ENCODE data around the gene SPATA18.

SPATA18 gene, protein sequence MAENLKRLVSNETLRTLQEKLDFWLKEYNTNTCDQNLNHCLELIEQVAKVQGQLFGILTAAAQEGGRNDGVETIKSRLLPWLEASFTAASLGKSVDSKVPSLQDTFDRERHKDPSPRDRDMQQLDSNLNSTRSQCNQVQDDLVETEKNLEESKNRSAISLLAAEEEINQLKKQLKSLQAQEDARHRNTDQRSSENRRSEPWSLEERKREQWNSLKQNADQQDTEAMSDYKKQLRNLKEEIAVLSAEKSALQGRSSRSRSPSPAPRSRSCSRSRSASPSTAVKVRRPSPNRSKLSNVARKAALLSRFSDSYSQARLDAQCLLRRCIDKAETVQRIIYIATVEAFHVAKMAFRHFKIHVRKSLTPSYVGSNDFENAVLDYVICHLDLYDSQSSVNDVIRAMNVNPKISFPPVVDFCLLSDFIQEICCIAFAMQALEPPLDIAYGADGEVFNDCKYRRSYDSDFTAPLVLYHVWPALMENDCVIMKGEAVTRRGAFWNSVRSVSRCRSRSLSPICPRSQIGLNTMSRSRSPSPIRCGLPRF

DNA sequence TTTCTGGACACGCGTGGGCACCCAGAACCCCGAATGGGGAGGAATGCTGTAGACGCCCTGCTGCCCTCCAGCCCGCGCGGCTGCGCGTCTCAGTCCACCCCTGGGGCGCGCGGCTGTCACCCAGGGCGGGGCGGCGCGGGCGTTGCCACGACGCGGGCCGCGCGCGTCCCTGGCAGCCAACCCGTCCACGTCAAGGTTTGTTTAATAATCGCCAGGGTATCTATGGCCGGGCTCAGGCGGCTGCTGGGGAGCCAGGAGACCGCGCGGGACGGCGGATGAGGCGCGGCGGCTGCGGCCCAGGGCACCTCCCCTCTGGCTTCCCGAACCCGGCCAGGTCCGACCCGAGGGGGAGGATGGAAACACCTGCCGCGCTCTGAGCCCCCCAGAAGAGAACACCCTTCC lies at the start of gene SPATA18:
Gene SPATA18 (plus strand): TSS at position 92 of the 402 bp plus-strand sequence. CDS start 401 bp downstream, outside the sequence.
- TF ChIP-seq, protein P1, sequence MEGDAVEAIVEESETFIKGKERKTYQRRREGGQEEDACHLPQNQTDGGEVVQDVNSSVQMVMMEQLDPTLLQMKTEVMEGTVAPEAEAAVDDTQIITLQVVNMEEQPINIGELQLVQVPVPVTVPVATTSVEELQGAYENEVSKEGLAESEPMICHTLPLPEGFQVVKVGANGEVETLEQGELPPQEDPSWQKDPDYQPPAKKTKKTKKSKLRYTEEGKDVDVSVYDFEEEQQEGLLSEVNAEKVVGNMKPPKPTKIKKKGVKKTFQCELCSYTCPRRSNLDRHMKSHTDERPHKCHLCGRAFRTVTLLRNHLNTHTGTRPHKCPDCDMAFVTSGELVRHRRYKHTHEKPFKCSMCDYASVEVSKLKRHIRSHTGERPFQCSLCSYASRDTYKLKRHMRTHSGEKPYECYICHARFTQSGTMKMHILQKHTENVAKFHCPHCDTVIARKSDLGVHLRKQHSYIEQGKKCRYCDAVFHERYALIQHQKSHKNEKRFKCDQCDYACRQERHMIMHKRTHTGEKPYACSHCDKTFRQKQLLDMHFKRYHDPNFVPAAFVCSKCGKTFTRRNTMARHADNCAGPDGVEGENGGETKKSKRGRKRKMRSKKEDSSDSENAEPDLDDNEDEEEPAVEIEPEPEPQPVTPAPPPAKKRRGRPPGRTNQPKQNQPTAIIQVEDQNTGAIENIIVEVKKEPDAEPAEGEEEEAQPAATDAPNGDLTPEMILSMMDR (IDR thresholded peaks at IDR 0.05; ENCODE audit: control insufficient read depth, insufficient read depth, low read depth, low read length, missing control alignments): no peak
- peak within 1 kb of the TSS; percentile 92 for H3K4me3 ChIP-seq (ENCODE audit: control insufficient read depth, low read depth, low read length)
- no peak for DNase-seq (ENCODE audit: low read depth)

DNA sequence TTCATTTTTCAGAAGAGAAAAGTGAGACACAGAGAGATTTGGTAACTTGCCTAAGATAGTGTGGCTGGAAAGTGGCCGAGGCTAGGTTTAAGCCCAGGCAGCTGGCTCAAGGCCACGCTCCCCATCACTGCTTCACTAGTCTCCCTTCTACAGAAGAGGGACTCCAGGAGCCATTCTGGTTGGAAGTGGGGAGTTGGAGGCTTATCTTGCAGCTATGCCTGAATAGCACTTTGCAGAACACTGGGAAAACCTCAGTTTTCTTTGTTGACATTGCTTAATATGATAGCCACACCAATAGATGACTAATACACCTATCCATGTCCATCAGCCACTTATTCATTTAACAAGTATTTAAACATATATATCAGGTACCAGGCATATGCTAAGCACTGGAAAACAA lies 49.5 kb upstream of the SPATA18 start:
- TF ChIP-seq, protein P1 (IDR thresholded peaks at IDR 0.05; ENCODE audit: control insufficient read depth, insufficient read depth, low read depth, low read length, missing control alignments): no peak
- no peak for DNase-seq (ENCODE audit: low read depth)
- H3K4me3 ChIP-seq (ENCODE audit: control insufficient read depth, low read depth, low read length): no peak overlapping the region

DNA sequence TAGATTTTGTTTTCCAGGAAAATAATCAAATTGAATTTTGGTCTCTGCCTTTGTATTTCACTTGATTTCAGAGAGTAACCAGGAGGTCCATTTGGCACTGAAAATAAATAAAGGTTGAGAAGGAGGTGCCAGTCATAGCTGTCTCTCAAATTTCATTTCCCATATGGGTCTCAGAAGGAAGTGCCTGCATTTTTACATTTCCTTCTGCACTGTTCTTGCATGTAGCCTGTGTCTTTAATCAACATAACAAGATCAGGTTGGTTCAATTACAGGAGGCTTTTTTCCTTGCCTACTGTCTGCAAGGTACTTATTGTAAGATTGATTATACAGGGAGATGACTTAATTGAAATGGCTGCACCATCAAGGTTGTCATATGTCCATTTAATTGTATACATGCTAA lies 46.7 kb upstream of the SPATA18 start:
- DNase-seq (ENCODE audit: low read depth): no peak
- TF ChIP-seq, protein P1 (IDR thresholded peaks at IDR 0.05; ENCODE audit: control insufficient read depth, insufficient read depth, low read depth, low read length, missing control alignments): no peak
- no peak overlapping the region for H3K4me3 ChIP-seq (ENCODE audit: control insufficient read depth, low read depth, low read length)

DNA sequence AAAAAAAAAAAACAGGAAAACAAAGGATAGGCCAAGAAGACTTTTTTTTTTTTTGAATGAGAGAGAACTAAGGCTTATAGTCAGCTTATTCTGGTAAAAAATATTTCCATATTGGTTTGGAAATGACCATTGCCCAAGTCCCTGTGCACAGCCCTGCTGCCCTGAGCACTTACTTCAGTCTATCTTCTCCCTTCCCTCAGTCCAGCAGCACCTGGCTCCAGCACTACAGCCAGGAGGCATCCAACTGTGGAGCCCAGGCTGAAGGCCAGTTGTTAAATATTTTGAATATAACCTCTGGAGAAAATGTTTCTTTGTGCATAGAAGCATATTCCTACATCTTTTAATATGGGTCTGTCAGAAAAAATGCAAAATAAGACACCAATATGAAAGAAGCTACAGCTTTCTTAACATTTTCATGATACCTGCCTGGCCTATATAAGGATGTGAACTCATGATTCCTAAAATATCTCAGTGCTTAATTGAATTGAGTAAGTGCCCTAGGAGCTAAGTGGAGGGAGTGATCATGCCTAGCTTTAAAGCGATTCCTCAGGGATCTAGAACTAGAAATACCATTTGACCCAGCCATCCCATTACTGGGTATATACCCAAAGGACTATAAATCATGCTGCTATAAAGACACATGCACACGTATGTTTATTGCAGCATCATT lies 45.4 kb upstream of the SPATA18 start:
- H3K4me3 ChIP-seq (ENCODE audit: control insufficient read depth, low read depth, low read length): no peak overlapping the region
- DNase-seq (ENCODE audit: low read depth): no peak
- TF ChIP-seq, protein P1 (IDR thresholded peaks at IDR 0.05; ENCODE audit: control insufficient read depth, insufficient read depth, low read depth, low read length, missing control alignments): no peak

DNA sequence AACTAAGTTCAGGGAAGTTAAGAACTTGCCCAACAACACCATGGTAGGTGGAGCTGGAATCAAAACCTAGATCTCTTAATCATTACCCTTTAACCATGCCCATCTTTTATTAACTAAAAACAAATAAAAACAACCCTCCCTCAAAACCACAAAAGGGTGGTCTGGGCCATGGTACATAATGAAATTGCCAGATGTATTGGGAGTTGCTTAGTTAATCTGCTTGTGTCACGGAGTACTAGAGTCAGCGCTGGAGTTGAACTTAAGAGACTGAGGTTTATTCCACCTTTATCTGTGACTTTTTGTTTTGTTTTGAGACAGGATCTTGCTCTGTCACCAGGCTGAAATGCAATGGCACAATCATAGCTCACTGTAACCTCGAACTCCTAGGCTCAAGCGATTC lies 44.2 kb upstream of the SPATA18 start:
- no peak for DNase-seq (ENCODE audit: low read depth)
- no peak overlapping the region for H3K4me3 ChIP-seq (ENCODE audit: control insufficient read depth, low read depth, low read length)
- TF ChIP-seq, protein P1 (IDR thresholded peaks at IDR 0.05; ENCODE audit: control insufficient read depth, insufficient read depth, low read depth, low read length, missing control alignments): no peak

DNA sequence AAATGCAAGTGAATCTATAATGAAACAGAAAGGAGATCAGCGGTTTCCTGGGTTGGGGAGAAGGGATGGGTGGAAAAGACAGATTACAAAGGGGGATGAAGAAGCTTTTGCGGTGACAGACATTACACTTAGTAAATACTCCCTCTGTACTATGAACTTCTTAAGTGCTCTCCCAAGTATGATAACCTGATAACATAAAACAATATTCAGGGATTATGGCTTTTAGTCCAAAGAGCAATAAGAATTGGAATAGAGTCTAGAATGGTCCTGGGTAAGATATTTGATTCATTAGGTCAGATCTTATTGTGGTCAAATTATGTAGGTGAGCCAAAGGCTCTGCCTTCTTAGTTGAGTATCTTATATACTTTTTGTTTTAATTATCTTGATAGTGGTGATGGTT lies 40.1 kb upstream of the SPATA18 start:
- TF ChIP-seq, protein P1 (IDR thresholded peaks at IDR 0.05; ENCODE audit: control insufficient read depth, insufficient read depth, low read depth, low read length, missing control alignments): no peak
- no peak for DNase-seq (ENCODE audit: low read depth)

More for the DNA sequence above, 40.1 kb upstream of the SPATA18 start:
- no peak overlapping the region for H3K4me3 ChIP-seq (ENCODE audit: control insufficient read depth, low read depth, low read length)

Measured in AG09309 (cell line).